Stimulated activated naive CD4-positive, alpha-beta T cell (primary cell): ENCODE results near the gene PGC.

Experiments used
- DNase-seq, 6 experiments: peaks; one replicate each; lab custom pipeline; 2025; lab: John Stamatoyannopoulos, UW

Gene PGC

DNA sequence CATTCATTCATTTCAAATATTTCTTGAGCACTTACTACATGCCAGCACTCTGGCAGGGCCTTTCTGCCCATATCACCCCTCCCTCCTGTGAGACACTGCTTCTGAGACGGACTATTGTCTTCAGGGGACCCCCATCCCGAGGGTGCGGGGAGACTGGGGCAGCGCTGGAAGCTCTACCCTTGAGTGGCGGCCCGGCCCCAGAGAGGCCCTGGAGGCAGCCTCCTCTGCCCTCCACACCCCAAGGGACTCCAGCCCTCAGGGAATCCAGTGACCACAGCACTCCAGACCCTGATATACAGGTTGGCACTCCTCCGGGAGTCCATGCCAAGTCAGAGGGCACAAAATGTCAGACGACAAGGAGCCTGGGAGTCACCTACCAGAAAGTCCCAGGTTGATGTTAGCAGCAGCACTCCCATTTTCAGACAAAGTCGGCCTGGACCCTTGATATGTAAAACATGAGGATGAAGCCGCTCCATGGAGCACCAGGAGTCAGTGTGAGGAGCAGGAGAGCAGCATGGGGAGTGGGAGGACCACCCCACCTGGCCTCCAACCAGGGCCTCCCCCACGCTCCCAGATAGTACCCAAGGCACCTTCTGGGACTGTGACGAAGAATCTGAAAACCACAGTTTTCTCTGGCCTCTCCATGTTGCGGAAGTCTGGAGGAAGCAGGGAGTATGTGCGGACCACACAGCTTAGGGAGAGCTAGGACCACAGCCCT lies 32.5 kb downstream of the PGC start:
- no peak for DNase-seq

DNA sequence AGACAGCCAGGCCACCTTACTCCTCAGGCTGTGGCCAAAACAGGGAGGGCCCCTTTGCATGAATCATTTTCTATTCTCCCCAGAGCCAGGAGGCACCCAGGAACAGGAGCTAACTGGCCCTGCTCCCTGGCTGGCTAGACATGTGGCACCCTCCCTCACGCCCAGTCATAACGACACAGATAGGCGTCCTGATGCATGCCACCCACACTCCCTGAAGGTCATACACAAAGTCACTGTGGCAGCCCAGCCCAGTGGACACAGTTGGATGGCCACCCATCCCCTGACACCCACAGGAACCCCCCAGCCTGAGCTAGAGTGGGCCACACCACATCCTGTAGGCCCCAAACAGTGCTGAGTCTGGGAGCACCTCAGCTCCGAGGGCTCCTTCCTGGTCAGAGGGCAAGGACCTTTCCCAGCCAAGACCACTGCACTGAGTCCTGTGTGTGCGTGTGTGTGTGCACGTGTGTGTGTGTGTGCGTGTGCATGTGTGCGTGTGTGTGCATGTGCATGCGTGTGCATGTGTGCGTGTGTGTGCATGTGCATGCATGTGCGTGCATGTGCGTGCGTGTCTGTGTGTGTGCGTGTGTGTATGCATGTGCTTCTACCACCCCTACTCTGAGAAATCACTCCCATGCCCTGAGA lies 33.4 kb downstream of the PGC start:
- no peak for DNase-seq

DNA sequence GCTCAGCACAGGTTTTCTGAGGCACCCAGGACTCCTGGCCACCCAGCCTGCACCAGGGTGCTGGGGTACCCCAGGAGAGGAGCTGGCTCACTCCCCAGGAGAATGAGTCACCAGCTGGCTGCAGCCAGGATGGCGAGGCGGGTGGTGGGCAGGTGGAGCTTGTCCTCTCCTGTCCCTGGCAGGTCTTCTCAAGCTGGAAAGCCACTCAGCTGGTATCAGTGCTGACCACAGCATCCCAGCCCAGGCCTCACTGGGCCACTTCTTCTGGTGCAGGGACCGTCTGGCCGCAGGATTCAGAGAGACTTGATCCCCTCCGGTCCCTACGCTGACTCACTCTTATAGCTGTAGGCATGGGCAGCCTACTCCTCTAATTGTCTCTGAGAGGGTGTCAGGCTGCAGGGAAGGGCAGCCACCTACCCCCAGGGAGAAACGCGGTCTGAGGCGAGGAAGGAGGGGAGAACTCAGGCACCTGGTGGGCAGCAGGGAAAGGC lies 34.0 kb downstream of the PGC start:
- DNase-seq, result no peak

DNA sequence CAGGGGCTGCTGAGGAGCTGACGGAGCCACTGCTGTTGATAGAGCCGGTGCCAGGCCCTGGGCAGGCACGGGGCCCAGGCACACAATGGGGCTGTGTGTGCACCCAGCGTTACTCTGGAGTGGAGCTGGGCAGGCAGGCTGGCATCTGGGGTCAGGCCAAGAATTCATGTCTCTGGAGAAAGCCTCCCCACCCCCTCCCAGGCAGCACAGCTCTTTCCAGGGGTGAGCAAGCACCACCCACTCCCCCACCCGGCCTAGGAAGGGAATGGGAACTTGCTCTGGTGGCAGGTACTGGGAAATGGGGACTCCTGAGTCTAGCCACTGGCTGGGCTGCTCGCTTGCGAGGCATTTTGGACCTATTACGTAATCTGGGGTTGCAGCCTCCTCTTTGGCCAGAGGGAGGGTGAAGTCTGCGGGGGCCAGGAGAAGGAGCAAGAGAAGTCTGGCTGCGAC lies 34.5 kb downstream of the PGC start:
- no peak for DNase-seq

DNA sequence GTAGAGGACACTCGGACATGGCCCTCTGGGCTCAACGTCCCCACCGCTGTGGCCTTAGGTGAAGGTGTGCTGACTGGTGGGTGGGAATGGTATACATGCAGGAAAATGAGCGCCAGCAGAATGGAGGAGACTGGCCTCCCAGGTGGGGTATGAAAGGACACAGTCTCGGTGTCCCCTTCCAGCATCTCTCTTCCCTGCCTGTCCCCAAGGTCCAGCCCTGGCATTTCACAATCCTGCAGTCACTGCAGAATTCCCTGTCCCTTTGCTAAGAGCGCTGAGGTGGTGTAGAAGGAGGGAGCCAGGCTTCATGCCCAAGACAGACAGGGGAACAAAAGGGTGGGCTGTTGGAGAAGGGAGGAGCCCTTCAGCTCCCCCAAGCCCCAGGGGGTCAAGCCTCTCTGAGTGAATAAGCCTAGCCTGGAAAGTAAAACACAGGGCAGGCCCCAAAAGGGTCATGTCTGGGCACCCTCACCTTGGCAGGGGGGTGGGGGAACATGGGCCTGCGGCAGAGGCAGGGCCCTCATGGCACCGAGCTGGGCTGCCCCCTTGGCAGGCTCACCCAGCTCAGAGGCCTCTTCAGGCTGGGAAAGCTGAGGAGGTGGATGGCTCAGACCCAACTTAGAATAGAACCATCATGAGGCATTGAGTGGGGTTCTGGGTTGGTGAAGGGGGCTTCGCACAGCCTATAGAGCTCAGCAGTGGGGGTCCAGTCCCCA lies 35.7 kb downstream of the PGC start:
- DNase-seq, result no peak

DNA sequence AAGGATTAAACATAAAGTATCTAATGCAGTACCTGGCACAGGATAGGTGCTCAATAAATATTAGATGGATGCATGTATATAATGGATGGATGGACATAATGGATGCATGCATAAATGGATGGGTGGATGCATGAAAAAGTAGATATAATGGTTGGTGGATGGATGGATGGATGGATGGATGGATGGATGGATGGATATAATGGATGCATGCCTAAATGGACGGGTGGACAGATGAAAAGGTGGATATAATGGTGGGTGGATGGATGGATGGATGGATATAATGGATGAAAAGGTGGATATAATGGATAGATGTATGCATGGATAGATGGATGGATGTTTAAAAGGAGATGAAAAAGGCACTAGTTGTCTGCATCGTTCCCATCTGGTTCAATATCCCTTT lies 37.8 kb downstream of the PGC start:
- no peak for DNase-seq

DNA sequence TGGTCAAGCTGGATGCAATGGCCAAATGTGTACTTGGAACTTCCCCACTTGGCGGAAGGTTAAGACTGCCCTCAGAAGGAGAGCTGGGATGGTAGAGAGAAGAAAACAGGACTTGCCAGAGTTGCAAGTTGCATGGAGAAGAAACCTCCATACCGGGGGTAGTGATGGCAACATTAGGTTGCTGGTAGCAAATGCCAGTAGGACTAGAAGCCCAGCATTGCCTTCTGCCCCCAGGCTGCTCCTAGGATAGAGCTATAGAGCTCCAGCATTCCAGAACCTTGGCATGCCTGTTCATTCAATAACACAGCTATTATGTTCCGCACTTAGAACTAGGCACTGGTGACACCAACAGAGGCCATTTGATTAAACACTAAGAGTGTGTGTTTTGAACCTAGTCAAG lies 38.3 kb downstream of the PGC start:
- no peak for DNase-seq

DNA sequence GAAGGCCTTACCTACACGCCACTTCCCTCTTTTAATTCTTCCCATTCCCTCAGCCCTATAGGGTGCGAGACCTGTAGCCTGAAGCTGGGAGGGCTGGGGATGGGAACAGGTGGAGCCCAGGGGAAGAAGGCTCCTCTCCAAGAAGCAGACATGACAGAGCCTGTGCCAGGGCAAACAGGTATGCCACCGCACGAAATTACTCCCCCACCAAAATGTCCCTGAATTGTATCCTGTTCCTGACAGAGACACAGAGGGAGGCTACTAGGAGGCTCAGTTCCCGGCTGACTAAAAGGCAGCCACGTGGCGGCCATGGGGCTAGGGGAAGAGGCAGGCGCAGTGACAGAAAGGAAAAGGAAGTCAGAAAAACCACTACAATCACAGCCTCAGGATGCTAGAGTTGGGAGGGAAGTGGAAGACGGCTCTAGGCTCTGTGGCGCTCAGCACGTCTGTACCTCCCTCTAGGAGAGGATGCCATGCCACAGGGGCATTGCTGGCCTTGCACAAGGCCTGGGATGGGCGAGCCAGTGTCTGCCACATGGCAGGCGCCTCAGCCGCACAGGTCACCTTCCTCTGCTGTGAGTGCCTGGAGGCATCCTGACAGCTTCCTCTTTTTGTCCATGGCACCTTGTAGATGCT lies 39.5 kb downstream of the PGC start:
- peak in 5 of 6 experiments; percentile 2 to 66 (median 42) for DNase-seq

DNA sequence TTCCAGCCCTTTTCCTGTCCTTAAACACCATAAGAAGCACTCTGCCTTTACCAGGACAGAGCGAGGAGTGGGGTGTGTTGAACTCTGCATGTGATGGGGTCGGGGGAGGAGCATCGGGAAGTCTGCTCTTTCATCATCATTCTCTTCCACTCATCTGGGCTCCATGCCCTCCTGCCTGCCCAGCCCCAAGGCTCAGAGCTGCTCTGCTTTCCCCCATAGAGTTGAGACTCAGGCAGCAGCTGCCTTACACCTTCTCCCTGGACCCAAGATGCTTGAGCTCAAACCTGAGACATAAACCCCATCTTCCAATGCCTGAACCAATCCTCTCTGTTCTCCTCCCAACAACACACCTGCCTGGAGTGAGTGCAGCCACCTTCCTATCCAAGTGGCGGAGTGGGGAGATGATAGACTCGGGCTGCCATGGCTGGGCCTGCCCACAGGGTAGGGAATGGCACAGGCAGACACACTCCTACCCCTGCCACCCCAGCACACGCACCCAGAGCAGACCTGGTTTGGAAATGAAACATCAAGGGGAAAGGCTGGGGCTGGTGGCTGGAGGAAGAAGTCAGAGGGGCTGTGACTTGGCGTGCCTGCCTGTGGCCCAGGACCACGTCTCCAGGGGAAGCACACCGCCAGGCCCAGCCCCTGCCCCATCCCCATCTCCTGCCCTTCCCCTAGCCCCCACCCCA lies 40.2 kb downstream of the PGC start:
- DNase-seq, result no peak

DNA sequence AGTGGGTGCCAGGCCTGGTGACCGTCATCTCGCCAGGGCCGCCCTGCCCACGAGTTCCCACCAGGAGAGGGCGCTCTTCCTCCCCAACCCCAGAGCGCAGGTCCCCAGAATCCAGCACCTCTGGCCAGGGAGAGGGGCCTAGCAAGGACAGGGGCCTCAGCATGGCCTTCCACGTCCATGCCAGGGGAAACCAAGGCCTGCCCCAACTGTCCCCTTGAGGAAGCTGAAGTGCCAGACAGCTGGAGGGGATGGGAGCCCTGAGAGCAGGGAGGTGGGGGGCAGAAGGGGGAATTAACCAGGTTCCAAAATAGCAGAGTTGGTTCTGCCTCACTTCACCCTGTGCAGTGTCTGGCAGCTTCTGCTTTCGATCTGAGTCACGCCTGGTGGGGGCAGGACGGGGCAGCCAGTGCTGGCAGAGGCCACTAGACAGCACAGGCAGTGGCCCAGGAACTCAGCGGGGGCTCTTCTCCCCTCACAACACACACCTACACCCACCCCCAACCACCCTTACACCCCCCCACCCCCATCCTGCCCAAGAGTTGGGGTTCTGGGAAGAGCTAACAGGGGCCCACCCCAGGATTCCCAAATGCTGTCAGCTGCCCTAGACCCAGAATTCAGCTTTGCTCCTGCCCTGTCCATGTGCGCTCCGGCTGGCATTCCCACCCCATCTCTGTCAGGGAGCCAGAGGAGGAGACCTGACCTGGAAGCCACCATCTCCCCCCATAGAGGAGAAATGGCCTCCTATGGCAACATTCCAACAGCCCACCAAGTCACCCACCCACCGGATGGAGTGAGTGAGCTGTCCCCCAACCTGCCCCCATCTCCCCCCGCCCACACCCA lies 41.0 kb downstream of the PGC start:
- DNase-seq, result no peak

DNA sequence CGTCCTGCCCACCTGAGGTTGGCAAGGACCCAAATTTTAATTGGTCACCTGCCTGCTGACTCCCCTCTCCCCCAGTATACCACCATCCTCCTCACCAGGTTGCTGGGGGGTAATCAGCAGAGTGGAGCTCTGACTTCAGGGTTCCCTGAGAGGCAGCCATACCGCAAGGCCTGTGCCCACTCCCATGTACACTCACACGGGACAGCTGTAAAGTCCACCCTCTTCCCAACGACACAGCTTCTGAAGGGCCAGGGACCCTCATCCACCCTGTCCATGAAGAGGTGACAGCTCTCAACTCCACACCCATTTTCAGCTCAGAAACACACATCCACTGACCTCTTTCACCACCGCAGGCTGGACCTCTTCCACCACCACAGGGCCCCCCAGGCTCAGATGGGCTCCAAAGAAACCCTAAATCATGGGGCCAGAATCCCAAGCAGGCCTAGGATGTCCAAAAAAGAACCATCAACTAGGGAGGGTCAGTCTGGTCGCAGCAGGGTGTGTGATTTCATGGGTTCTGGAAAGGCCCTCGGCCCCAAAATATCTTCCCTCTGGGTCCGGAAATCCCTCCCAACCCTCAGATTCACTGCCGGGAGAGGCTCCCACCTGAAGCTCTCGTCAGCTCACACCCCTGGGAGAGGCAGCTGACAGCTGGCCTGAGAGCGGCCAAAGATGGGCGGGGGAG lies 41.7 kb downstream of the PGC start:
- no peak for DNase-seq

DNA sequence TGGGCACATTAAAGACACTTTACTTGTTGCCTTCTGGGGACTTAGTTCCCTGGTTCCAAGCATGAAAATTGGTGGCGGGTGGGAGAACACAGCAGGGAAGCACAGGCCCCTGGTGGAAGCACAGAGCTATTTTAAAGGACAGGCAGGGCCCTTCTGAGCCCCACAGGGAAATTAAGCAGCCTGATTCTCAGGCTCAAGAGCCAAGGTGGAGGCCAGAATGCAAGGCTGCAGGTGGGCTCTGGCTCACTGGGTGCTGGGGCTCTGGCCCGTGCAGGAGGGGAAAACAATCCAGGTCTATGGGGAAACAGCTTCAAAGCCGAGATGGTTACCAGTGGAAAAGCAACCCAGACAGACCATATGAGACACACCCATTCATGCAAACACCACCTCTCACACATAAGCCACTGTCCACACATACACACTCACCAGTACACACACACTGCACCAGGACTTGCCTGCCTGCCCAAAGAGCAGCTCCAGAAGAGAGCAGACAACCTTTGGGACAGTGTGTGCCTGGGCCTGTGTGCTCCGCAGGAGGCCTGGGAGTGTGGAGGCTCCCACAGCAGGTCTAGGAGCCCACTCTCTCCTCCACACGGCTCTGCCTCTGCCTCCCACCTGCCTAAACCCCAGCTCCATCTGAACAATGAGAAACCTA lies 42.4 kb downstream of the PGC start:
- DNase-seq, result no peak

DNA sequence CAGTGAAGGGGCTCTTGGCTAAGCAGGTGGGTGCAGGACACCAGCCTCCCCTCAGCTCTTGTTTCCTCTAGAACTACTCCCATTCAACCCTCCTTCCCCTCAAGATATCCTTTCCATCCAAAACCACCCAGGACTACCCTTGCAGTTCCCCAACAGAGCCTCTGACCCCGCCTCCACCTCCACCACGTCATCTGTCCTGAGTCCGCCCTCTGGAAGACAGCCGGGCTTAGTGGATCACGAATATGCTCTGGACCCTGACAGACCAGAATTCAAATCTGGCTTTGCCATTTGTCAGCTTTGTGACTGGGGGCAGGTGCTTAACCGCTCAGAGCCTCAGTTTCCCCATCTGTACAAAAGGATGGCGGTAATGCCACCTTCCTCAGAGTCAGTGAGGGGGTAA lies 43.2 kb downstream of the PGC start:
- no peak for DNase-seq

DNA sequence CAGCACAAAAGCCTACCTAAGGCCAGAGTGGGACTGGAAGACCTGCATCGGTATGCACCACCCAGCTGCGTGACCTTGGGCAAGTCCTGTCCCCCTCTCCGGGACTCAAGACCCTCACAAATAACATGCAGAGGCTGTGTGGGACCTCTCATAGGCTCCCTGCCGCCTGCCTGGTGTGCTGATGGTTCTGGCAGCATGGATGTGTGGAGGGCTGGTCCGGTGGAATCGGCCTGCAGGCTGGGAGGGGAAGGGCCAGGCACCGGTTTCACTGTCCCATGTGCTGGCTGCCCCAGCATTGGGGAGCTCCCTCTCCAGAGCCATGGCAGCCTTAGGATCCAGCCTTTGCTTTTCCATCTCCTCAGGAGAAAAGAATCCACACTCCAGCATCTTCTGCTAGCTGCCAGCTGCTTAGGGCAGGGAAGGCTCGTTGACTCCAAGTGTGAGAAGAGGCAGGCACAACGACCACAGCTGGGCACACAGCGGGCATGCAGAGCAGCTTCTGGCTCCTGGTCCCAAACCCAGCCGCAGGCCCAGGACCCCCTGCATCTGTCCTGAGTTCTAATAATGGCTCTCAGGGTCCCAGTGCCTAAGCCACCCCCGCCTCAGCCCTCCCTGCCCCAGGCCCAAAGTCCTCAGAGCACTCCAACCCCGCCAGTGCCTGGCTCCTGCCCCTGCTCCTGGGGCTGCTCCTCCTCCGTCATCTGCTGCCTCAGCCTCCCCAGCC lies 44.3 kb downstream of the PGC start:
- DNase-seq, result no peak

DNA sequence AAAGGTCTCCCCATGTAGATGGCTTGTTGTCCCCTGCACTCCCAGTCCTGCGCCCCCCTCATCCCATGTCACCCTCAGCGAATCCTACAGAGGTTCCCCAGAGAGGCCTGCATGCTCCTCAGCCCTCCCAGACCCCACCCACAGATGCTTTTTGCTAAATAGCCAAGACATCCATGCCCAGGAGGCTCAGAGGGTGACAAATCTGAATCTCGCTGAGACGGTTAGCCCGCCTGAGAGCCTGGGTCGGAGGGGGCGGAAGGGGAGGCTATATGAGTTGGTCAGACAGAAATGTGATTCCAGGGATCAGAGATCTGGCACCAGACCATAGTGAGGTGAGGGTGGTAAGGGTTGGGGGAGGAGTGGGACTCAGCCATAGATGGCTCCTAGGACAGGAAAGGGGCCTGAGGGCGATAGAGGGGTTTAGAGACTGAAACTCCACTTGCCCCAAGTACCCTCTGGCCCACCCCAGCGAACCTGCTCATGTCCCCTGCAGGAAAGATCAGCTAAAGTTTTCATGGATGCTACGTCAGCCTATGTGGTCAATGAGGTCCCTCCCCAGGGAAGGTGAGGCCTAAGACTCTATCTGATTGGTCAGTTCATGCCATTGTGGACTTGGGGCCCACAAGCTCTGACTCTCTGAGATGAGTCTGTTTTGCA lies 45.0 kb downstream of the PGC start:
- DNase-seq, result peak in 3 of 6 experiments; percentile 3 to 12 (median 6)

DNA sequence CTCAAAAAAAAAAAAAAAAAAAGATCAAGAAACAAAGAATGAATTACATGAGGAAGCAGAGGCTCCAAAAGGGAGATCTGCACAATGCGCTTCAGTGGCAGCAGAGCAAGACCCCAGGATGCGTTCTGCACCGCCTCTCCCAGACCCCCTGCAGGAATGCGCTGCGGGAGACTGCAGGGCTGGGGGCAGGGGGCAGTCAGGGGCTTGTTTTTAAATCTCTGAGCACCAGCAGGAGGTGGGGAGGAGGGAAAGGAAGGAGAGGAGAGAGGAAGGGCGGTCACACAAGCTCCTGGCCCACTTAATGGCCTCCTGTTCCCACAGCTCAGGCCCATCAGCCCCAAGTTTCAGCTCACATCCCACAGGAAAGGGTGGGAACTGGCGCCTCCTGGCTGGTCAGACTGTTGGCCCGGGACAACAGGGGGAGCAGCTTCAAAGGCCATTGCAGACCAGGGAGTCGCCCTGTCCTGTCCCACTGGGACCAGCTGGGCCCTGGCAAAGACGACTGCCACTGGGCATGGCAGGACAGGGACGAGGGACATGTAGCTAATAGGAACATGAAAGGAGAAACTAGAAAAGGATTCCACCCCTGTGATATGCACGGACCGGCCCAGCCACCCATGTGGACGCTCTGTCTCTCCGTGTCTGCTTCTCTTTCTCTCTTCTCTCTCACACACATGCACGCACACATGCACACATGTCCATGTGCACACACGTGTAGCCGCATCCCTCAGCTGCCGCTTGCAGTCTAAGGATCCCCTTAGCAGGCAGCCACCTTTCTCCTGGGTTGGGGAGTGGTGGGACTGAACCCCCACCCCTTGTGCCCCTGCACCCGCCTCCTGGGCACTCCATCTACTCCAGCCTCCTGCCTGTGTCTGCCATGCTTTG lies 46.5 kb downstream of the PGC start:
- DNase-seq, result no peak

DNA sequence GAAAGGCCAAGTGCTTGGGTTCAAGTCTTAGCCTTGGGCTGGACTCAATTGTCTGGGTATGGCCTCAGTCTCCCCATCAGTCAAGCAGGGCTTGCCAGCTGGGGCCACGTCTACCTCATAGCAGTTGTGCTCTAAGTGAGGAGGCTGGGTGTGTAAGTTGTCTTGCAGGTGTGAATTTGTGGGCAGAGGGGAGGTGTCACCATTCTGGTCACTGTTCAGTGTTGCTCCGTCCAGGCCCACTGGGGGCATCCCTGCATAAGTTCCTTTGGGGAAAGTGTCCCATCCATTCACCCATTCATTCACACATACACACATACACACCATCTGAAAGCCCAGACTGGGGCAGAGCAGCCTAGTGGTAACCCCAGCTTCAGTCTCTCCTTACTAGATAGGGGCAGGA lies 48.1 kb downstream of the PGC start:
- DNase-seq, result no peak
